Calu3 (cell line): ENCODE data around the gene CTNNA2. TPM values are rescaled to one million over a fixed set of nuclear protein-coding genes. Genes with fewer than 3 reads are reported as not detected.

Experiments used
- BruUV-seq: library from RNA; stranded (reverse); fragments of 400-500 nt; replicated peaks from 2 replicates; lab custom pipeline; 2021; lab: Mats Ljungman, UMichigan
- CTCF ChIA-PET: fragments of 300-600 bp; sonication (Branson Sonifier 250); formaldehyde crosslinking; loops from one replicate; lab custom pipeline; 2022; ENCODE audit warnings: antibody characterized with exemption; lab: Charles Lee
- DNase-seq: peaks from one replicate; pipeline ENCODE4 v3.0.0; 2022
- H3K27ac Mint-ChIP-seq: one replicate; pipeline ENCODE4 v1.8.0; 2022; ENCODE audit warnings: mixed read lengths; ENCODE audit not compliant: unreplicated experiment
- H3K27me3 Mint-ChIP-seq: one replicate; pipeline ENCODE4 v1.8.0; 2022; ENCODE audit warnings: mixed read lengths; ENCODE audit not compliant: unreplicated experiment
- H3K36me3 Mint-ChIP-seq: one replicate; pipeline ENCODE4 v1.8.0; 2022; ENCODE audit warnings: mild to moderate bottlenecking, moderate library complexity, mixed read lengths; ENCODE audit not compliant: insufficient read depth, unreplicated experiment
- H3K4me1 Mint-ChIP-seq: one replicate; pipeline ENCODE4 v1.8.0; 2022; ENCODE audit warnings: mild to moderate bottlenecking, low read depth, mixed read lengths; ENCODE audit not compliant: unreplicated experiment
- H3K4me3 Mint-ChIP-seq: one replicate; pipeline ENCODE4 v1.8.0; 2022; ENCODE audit warnings: mild to moderate bottlenecking, low read depth, moderate library complexity, mixed read lengths; ENCODE audit not compliant: unreplicated experiment
- H3K9me3 Mint-ChIP-seq: one replicate; pipeline ENCODE4 v1.8.0; 2022; ENCODE audit warnings: low read depth, mixed read lengths; ENCODE audit not compliant: unreplicated experiment
- CTCF ChIP-seq: fragments of 200-600 bp; IDR thresholded peaks from one replicate; pipeline ENCODE4 v1.8.0; 2022; ENCODE audit warnings: antibody characterized with exemption; ENCODE audit not compliant: unreplicated experiment
- intact Hi-C: fragments of 100-400 bp; cut with micrococcal nuclease; formaldehyde crosslinking; loops from one replicate; pipeline ENCODE4 v1.10.0; 2022; ENCODE audit not compliant: unreplicated experiment
- total RNA-seq: library from RNA; stranded (reverse); gene quantifications from 2 replicates; pipeline ENCODE4 v1.2.3, GENCODE V29; 2022

CTNNA2 gene
- total RNA-seq, 1 experiment from 2014 or later: not detected

DNA sequence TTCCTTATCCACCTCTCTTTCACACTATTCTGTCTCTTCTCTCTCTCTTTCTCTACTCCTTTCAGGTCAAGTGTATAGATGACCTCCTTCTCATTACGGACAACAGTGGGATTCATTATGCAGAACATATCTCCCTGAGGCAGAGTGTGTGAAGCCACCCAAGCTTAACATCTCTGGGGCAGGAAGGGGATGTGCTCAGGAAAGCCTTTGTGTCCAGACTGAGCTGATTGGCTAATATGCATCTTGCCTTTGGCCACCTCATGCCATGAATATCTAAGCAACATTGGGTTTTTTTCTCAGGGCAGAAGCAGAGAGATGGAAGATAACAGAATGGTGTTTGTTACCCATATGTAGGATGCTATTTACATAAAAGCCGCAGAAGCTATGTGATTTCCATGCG lies 1003.1 kb downstream of the CTNNA2 start:
- Mint-ChIP-seq H3K4me1 (no peaks in the 10 kb centered on the region), H3K36me3 (no peaks in the 10 kb centered on the region), H3K9me3 (peaks cover 6% of the 10 kb centered on the region), H3K27me3 (no peaks in the 10 kb centered on the region), H3K4me3 (no peak overlapping the region), H3K27ac (no peak overlapping the region)
- DNase-seq: no peak
- CTCF ChIA-PET: no interaction called here
- no TSS peak for BruUV-seq
- intact Hi-C loops: no loop called here
- no peak for TF ChIP-seq CTCF

- intact Hi-C loops: no loop called here
- no peak for DNase-seq
- H3K27me3 Mint-ChIP-seq: no peaks in the 10 kb centered on the region
- no peak for TF ChIP-seq CTCF
- no peaks in the 10 kb centered on the region for H3K36me3 Mint-ChIP-seq
- BruUV-seq: no TSS peak
- no peak overlapping the region for H3K4me3 Mint-ChIP-seq
- CTCF ChIA-PET: no interaction called here
- H3K9me3 Mint-ChIP-seq: peaks cover 6% of the 10 kb centered on the region
- H3K4me1 Mint-ChIP-seq: no peaks in the 10 kb centered on the region
- H3K27ac Mint-ChIP-seq: no peak overlapping the region
Measured at GRCh38 chr2:80517316-80517715, 1004.5 kb downstream of the CTNNA2 start.

DNA sequence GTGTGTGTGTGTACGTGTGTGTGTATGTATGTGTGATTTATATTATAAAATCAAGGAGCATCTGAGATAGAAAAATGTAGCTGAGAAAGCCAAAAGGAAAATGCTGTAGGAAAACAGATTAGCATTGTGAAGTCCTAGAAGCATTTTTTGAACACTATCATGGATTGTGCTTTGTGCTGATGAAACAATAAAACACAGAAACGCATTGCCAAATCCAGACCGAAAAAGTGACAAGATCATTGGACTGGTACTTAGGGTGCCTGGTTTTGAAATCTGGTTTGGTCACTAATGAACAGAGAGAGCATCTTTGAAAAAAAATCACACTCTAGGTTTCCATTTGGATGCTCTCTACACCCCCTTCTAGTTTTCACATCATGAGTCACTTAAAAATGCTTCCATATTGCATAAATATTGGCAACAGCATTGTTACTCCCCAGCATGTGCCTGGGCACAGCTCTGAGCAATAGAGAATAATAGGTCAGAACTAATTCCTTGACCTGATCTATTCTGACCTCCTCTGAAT lies 1006.3 kb downstream of the CTNNA2 start:
- peaks cover 3% of the 10 kb centered on the region for H3K9me3 Mint-ChIP-seq
- no peak overlapping the region for H3K4me3 Mint-ChIP-seq
- no peak for DNase-seq
- TF ChIP-seq CTCF: no peak
- H3K4me1 Mint-ChIP-seq: no peaks in the 10 kb centered on the region
- intact Hi-C loops: no loop called here
- CTCF ChIA-PET: no interaction called here
- H3K27ac Mint-ChIP-seq: no peak overlapping the region
- no peaks in the 10 kb centered on the region for H3K27me3 Mint-ChIP-seq
- BruUV-seq: no TSS peak
- no peaks in the 10 kb centered on the region for H3K36me3 Mint-ChIP-seq

DNA sequence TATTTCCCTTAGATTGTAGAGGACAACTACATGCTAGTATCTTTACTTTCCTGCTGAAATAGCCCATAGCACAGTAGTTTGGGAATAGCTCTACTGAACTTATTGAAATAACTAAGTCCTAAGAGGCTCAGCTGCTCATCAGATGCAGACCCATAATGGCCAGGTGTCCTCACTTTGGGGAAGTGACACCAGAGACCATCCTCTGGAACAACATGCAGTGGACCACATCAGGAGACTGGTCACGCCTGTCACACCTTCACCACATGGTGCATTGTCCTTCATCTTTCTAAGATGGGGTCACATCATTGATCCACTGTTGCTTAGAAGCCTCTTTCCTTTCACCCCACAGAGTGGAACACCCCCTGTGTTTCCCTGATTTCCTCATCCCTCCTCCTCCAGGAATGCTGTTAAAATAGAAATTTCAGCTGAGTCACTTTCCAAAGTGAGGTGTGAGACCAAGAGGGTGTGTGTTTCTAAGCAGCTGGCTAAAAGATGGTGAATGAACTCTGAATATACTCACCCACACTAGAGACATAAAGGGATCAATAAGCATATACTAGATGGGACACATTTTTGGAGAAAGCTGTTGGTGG lies 1006.9 kb downstream of the CTNNA2 start:
- H3K27ac Mint-ChIP-seq: no peak overlapping the region
- DNase-seq: no peak
- H3K27me3 Mint-ChIP-seq: no peaks in the 10 kb centered on the region
- BruUV-seq: no TSS peak
- intact Hi-C loops: no loop called here
- TF ChIP-seq CTCF: no peak
- no peaks in the 10 kb centered on the region for H3K36me3 Mint-ChIP-seq
- CTCF ChIA-PET: no interaction called here
- H3K4me1 Mint-ChIP-seq: no peaks in the 10 kb centered on the region
- H3K9me3 Mint-ChIP-seq: peaks cover 3% of the 10 kb centered on the region
- no peak overlapping the region for H3K4me3 Mint-ChIP-seq
